ENCODE data around the gene PTPRE.

PTPRE gene

DNA sequence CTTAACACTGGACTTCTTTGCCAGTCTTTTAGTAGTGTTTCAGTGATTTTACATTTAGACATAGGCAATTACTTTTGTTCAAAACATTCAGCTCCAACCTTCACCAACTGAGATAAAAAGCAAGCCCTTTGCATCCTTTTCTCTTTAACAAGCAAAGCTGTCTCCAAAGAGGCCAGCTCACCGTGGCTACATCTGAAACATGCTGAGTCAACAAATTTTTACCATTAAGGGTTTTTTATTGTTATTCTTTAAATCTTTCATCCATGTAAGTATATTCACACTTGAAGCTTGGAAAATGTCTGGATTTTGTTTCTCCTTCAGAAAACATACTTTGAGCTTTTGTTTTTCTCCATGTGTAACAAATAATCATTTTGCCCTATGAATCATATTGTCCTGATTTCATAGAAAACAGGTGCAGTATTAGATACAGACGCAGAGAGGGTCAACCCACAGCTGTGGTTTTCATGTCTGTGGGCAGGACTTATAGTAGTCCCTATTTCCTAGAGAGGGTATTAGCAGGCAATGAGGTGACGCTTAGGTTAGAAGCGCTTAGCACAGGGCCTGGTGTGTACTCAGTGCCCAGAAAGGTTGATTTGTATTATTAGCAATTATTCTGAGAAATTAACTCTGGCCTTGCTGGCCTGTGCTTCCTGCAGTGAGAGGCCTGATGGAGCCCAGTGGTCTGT, 119.9 kb downstream of the PTPRE start:
- no peak overlapping the region for H3K4me3 ChIP-seq (ENCODE audit: low read depth, low read length)

DNA sequence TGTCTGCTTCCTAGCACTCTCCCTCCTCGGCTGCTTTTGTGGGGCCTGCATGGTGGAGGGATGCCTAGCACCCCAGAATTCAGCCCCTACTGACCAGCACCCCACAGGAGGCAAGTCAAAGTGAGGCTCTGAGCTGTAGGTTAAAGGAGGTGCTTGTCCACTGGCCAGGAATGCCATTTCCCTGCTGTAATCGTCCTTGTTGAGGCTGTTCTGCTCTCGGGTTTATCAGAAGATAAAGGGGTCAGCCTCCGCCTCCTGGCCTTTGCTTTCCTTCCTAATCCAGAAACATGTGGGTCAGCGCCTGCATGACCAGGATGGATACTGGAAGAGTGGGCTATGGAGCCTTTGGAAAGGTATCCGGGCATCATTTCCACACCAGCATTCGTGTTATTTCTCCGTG, 120.4 kb downstream of the PTPRE start:
- H3K4me3 ChIP-seq (ENCODE audit: low read depth, low read length): no peak overlapping the region
- no peak for DNase-seq (ENCODE audit: low read depth)
- TF ChIP-seq, protein P1, sequence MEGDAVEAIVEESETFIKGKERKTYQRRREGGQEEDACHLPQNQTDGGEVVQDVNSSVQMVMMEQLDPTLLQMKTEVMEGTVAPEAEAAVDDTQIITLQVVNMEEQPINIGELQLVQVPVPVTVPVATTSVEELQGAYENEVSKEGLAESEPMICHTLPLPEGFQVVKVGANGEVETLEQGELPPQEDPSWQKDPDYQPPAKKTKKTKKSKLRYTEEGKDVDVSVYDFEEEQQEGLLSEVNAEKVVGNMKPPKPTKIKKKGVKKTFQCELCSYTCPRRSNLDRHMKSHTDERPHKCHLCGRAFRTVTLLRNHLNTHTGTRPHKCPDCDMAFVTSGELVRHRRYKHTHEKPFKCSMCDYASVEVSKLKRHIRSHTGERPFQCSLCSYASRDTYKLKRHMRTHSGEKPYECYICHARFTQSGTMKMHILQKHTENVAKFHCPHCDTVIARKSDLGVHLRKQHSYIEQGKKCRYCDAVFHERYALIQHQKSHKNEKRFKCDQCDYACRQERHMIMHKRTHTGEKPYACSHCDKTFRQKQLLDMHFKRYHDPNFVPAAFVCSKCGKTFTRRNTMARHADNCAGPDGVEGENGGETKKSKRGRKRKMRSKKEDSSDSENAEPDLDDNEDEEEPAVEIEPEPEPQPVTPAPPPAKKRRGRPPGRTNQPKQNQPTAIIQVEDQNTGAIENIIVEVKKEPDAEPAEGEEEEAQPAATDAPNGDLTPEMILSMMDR (IDR thresholded peaks at IDR 0.05; ENCODE audit: low read depth, low read length, missing control alignments): no peak

More for the DNA sequence above, 119.9 kb downstream of the PTPRE start:
- no peak for DNase-seq (ENCODE audit: low read depth)
- TF ChIP-seq, protein P1 (IDR thresholded peaks at IDR 0.05; ENCODE audit: low read depth, low read length, missing control alignments): no peak

DNA sequence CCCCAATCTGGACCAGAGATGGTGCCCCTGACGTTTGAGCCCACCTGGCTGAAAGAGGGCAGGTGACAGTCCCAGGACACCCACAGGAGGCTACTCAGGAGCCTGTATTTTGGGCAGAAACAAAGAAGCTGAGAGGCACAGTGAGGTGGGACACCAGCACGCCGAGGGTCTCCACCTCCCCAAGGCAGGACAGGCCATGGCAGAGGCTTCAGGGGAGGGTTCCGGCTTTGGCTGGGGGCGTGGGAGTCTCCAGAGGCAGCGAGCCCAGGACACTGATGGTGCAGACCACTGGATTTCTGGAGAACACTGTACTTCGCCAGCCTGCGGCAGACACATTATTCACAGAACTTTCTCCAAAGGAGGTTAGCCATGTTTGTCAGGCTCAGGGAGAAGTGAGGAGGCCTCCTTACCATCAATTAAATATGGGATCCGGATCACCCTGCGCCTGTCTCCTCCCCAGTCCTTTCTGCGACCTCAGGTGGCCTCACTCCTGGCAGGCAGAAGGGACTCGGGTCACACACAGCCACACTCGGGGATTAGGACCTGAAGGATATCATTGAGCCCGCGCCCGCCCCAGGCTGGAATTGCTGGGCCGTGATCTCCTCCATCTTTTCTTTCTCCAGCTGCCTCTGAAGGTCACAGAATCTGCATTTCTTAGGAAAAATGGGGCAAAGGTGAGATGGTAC, 121.1 kb downstream of the PTPRE start:
- DNase-seq (ENCODE audit: low read depth): no peak
- TF ChIP-seq, protein P1 (IDR thresholded peaks at IDR 0.05; ENCODE audit: low read depth, low read length, missing control alignments): no peak

DNA sequence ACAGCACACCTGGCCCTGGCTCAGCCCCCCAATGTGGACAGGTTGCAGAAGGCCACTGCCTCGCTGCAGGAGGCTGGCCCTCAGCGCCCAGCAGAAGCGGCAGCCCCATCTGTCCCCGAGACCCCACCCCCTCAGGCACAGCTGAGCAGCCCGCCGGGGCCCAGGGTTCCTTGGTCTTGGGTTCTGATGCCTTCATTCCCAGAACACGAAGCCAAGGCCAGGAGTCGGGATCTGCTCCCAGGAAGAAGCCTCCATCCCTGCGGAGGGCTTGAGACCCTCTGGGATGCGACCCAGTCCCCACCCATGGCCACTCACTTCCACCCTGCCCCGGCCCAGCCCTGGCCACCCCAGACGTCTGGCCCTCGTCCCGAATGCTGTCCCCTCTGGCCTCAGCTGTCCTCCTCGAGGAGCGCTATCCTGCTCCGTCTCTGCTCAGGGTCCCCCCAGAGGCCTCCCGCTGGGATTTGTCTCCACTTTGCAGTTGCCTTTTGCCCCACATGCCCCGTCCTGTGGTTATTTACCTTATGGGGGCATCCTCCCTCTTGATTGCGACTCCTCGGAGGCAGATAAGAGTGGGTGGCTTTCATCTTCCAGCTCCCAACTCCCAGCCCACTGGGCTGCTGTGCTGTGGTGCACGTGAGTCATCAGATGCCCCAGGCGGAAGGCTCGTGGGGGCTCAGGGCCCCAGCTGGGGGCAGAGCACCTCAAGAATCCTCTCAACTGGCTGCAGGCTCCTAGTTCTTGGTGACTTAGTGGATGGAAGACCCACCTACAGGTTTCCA, 121.8 kb downstream of the PTPRE start:
- H3K4me3 ChIP-seq (ENCODE audit: low read depth, low read length): no peak overlapping the region
- TF ChIP-seq, protein P1 (IDR thresholded peaks at IDR 0.05; ENCODE audit: low read depth, low read length, missing control alignments): no peak
- no peak for DNase-seq (ENCODE audit: low read depth)

More for the DNA sequence above, 121.1 kb downstream of the PTPRE start:
- H3K4me3 ChIP-seq (ENCODE audit: low read depth, low read length): no peak overlapping the region

DNA sequence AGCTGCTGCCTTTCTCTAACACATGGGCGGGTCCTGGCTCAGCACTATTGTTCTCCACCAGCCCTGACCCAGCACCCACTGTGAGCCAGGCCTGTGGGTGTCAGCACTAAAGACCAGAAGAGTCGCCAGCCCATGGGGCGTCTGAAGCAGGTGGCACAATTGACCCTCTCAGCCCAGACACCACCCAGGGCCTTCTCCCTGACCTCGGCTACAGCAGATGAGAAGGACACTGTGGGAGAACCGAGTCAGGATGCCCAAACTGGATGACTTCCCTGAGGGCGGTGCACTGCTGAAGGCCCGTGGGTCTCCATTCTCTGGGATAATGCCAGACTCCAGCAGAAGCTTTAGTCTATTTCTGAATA, 122.4 kb downstream of the PTPRE start:
- no peak overlapping the region for H3K4me3 ChIP-seq (ENCODE audit: low read depth, low read length)
- TF ChIP-seq, protein P1 (IDR thresholded peaks at IDR 0.05; ENCODE audit: low read depth, low read length, missing control alignments): no peak
- no peak for DNase-seq (ENCODE audit: low read depth)

DNA sequence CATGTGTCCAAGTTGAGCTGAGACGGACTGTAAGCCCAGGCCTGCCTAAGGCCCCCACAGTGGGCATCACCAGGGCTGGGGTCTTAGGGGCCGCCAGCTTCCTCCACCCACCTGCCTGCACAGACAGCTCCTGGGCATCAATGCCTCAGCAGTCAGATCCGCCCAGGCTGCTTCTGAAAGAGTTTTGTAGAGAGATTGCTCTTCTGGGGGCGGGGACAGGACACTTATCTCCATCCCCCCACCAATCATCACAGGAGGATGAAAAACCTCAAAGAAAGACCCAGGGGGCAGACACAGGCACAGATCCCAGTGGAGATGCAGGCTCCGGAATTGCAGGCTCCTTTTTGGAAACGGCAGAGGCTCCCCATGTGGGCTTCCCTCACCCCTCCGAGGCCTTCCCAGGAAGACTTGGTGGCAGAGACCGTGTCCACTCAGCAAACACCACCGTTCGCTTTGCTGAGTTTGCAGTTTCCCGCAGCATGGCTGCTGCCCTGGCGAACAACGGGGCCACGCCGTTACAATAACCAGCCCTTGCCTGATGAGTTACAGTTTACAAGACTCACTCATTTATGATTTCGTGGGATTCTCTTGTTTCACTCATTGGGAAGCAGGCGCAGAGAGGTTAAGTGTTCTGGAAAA, 122.9 kb downstream of the PTPRE start:
- no peak overlapping the region for H3K4me3 ChIP-seq (ENCODE audit: low read depth, low read length)
- no peak for DNase-seq (ENCODE audit: low read depth)
- TF ChIP-seq, protein P1 (IDR thresholded peaks at IDR 0.05; ENCODE audit: low read depth, low read length, missing control alignments): no peak

Data from GM12864 (cell line).